Measurements from ENCODE around the gene RIPOR3.
"Not testable (repeated sequence)": the region's sequence is repeated elsewhere in the genome, so short reads cannot be mapped to it uniquely, and the experiment has no call there.

The RIPOR3 gene

GRCh38 chr20:50686821-50687220 is 4.5 kb downstream of the RIPOR3 start:
- H3K27ac ChIP-seq (ENCODE audit: low read length), result peak overlapping the region; percentile 70
- H3K4me3 ChIP-seq (ENCODE audit: low read length in 2 of 2), result peak overlapping the region; percentile 8 to 12
- H3K36me3 ChIP-seq (ENCODE audit: control insufficient read depth in 2 of 2, insufficient read depth in 2 of 2, low read length in 2 of 2), result no peaks in the 10 kb centered on the region
- no peaks in the 10 kb centered on the region for H3K9me3 ChIP-seq (ENCODE audit: control insufficient read depth in 2 of 2, low read length in 2 of 2)
- peaks cover 17% of the 10 kb centered on the region for H3K4me1 ChIP-seq (ENCODE audit: control insufficient read depth, insufficient read depth, low read length)
- H3K9ac ChIP-seq (ENCODE audit: low read length in 2 of 2), result no peak overlapping the region
- H3K27me3 ChIP-seq (ENCODE audit: control insufficient read depth in 1 of 2, insufficient read depth in 2 of 2, low read length in 2 of 2), result no peaks in the 10 kb centered on the region

DNA sequence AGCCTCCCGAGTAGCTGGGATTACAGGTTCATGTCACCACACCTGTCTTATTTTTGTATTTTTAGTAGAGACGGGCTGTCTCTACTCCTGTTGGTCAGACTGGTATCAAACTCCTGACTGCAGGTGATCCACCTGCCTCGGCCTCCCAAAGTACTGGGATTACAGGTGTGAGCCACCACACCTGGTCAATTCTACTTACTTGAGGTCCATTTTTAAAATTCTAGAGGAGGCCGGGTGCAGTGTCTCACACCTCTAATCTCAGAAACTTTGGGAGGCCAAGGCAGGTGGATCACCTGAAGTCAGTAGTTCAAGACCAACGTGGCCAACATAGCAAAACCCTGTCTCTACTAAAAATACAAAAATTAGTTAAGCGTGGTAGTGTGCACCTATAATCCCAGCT is 7.8 kb downstream of the RIPOR3 start:
- Histone ChIP-seq H3K4me1 (ENCODE audit: control insufficient read depth, insufficient read depth, low read length) (peaks cover 6% of the 10 kb centered on the region), H3K9me3 (ENCODE audit: control insufficient read depth in 2 of 2, low read length in 2 of 2) (no peaks in the 10 kb centered on the region), H3K36me3 (ENCODE audit: control insufficient read depth in 2 of 2, insufficient read depth in 2 of 2, low read length in 2 of 2) (no peaks in the 10 kb centered on the region), H3K9ac (ENCODE audit: low read length in 2 of 2) (no peak overlapping the region), H3K27me3 (ENCODE audit: control insufficient read depth in 1 of 2, insufficient read depth in 2 of 2, low read length in 2 of 2) (no peaks in the 10 kb centered on the region), H3K4me3 (ENCODE audit: low read length in 2 of 2) (no peak overlapping the region), H3K27ac (ENCODE audit: low read length) (no peak overlapping the region)

- Histone ChIP-seq H3K9me3 (ENCODE audit: control insufficient read depth in 2 of 2, low read length in 2 of 2) (no peaks in the 10 kb centered on the region), H3K4me3 (ENCODE audit: low read length in 2 of 2) (no peak overlapping the region), H3K4me1 (ENCODE audit: control insufficient read depth, insufficient read depth, low read length) (peaks cover 6% of the 10 kb centered on the region), H3K36me3 (ENCODE audit: control insufficient read depth in 2 of 2, insufficient read depth in 2 of 2, low read length in 2 of 2) (no peaks in the 10 kb centered on the region), H3K9ac (ENCODE audit: low read length in 2 of 2) (no peak overlapping the region), H3K27me3 (ENCODE audit: control insufficient read depth in 1 of 2, insufficient read depth in 2 of 2, low read length in 2 of 2) (no peaks in the 10 kb centered on the region), H3K27ac (ENCODE audit: low read length) (no peak overlapping the region)
These were observed 8.3 kb downstream of the RIPOR3 start for GRCh38 chr20:50682947-50683530.

- Histone ChIP-seq H3K27ac (ENCODE audit: low read length) (no peak overlapping the region), H3K9me3 (ENCODE audit: control insufficient read depth in 2 of 2, low read length in 2 of 2) (no peaks in the 10 kb centered on the region), H3K4me3 (ENCODE audit: low read length in 2 of 2) (no peak overlapping the region), H3K36me3 (ENCODE audit: control insufficient read depth in 2 of 2, insufficient read depth in 2 of 2, low read length in 2 of 2) (no peaks in the 10 kb centered on the region), H3K27me3 (ENCODE audit: control insufficient read depth in 1 of 2, insufficient read depth in 2 of 2, low read length in 2 of 2) (no peaks in the 10 kb centered on the region), H3K4me1 (ENCODE audit: control insufficient read depth, insufficient read depth, low read length) (peaks cover 3% of the 10 kb centered on the region), H3K9ac (ENCODE audit: low read length in 2 of 2) (no peak overlapping the region)
These were observed 9.3 kb downstream of the RIPOR3 start for GRCh38 chr20:50682065-50682464.

- H3K36me3 ChIP-seq (ENCODE audit: control insufficient read depth in 2 of 2, insufficient read depth in 2 of 2, low read length in 2 of 2), result no peaks in the 10 kb centered on the region
- no peaks in the 10 kb centered on the region for H3K27me3 ChIP-seq (ENCODE audit: control insufficient read depth in 1 of 2, insufficient read depth in 2 of 2, low read length in 2 of 2)
- H3K9ac ChIP-seq (ENCODE audit: low read length in 2 of 2), result no peak overlapping the region
- no peak overlapping the region for H3K4me3 ChIP-seq (ENCODE audit: low read length in 2 of 2)
- no peaks in the 10 kb centered on the region for H3K9me3 ChIP-seq (ENCODE audit: control insufficient read depth in 2 of 2, low read length in 2 of 2)
- no peaks in the 10 kb centered on the region for H3K4me1 ChIP-seq (ENCODE audit: control insufficient read depth, insufficient read depth, low read length)
- no peak overlapping the region for H3K27ac ChIP-seq (ENCODE audit: low read length)
These were observed 9.8 kb downstream of the RIPOR3 start for GRCh38 chr20:50681359-50682064.

- no peak overlapping the region for H3K9ac ChIP-seq (ENCODE audit: low read length in 2 of 2)
- no peaks in the 10 kb centered on the region for H3K9me3 ChIP-seq (ENCODE audit: control insufficient read depth in 2 of 2, low read length in 2 of 2)
- H3K36me3 ChIP-seq (ENCODE audit: control insufficient read depth in 2 of 2, insufficient read depth in 2 of 2, low read length in 2 of 2), result no peaks in the 10 kb centered on the region
- no peaks in the 10 kb centered on the region for H3K27me3 ChIP-seq (ENCODE audit: control insufficient read depth in 1 of 2, insufficient read depth in 2 of 2, low read length in 2 of 2)
- H3K27ac ChIP-seq (ENCODE audit: low read length), result no peak overlapping the region
- no peaks in the 10 kb centered on the region for H3K4me1 ChIP-seq (ENCODE audit: control insufficient read depth, insufficient read depth, low read length)
- H3K4me3 ChIP-seq (ENCODE audit: low read length in 2 of 2), result no peak overlapping the region
These were observed 11.0 kb downstream of the RIPOR3 start for GRCh38 chr20:50680105-50680960.

- Histone ChIP-seq H3K4me1 (ENCODE audit: control insufficient read depth, insufficient read depth, low read length) (no peaks in the 10 kb centered on the region), H3K4me3 (ENCODE audit: low read length in 2 of 2) (no peak overlapping the region), H3K27ac (ENCODE audit: low read length) (no peak overlapping the region), H3K36me3 (ENCODE audit: control insufficient read depth in 2 of 2, insufficient read depth in 2 of 2, low read length in 2 of 2) (no peaks in the 10 kb centered on the region), H3K9ac (ENCODE audit: low read length in 2 of 2) (no peak overlapping the region), H3K9me3 (ENCODE audit: control insufficient read depth in 2 of 2, low read length in 2 of 2) (no peaks in the 10 kb centered on the region), H3K27me3 (ENCODE audit: control insufficient read depth in 1 of 2, insufficient read depth in 2 of 2, low read length in 2 of 2) (no peaks in the 10 kb centered on the region)
These were observed 11.6 kb downstream of the RIPOR3 start for GRCh38 chr20:50679753-50680104.

DNA sequence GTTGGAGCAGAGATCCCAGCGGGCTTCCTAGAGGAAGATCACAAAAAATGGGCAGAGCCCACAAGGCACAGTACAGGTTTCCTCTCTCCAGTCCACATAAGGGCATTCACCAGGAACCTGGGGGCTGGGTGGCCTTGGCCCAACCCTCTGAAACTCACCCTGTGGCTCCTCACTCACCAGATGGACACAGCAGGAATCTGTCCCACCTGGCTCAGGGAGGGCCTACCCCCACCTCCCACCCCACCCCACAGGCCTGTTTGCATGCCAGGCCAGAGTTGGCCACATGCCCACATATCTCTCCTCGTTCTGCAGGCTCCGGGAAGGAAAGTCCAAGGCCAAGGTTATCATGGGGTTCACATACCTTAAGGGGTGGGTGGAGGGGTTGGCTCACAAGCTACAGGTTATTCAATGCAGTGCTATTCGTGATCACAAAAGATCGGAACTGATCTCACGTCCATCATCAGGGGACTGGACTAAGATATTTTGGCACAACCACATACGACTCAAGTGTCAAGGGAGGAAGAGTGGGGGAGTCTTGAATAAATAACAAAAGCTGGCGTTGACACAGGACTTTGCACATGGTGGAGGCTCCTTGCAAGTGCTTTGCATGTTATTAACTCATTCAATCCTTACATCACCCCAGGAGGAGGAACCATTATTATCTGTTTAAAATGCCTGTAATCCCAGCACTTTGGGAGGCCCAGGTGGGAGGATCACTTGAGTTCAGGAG is 13.0 kb downstream of the RIPOR3 start:
- no peak overlapping the region for H3K27ac ChIP-seq (ENCODE audit: low read length)
- H3K4me3 ChIP-seq (ENCODE audit: low read length in 2 of 2), result no peak overlapping the region
- no peak overlapping the region for H3K9ac ChIP-seq (ENCODE audit: low read length in 2 of 2)
- H3K4me1 ChIP-seq (ENCODE audit: control insufficient read depth, insufficient read depth, low read length), result peaks cover 7% of the 10 kb centered on the region
- no peaks in the 10 kb centered on the region for H3K9me3 ChIP-seq (ENCODE audit: control insufficient read depth in 2 of 2, low read length in 2 of 2)
- no peaks in the 10 kb centered on the region for H3K36me3 ChIP-seq (ENCODE audit: control insufficient read depth in 2 of 2, insufficient read depth in 2 of 2, low read length in 2 of 2)
- no peaks in the 10 kb centered on the region for H3K27me3 ChIP-seq (ENCODE audit: control insufficient read depth in 1 of 2, insufficient read depth in 2 of 2, low read length in 2 of 2)

DNA sequence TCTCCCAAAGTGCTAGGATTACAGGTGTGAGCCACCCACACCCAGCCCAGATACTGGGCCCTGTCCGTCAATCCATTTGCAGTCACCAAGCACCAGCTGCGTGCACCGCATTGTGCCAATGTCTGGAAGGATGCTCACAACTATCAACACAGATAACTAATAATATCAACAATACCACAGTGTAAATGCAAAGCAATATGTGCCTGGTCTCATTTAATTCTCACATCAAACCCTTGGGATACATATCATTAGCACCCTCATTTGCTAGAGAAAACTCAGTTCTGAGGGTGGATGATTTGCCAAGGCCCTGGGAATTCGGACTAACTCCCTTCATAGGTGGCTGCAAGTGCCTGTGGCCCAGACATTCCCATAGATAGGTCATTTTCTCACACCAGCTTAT is 14.5 kb downstream of the RIPOR3 start:
- no peak overlapping the region for H3K9ac ChIP-seq (ENCODE audit: low read length in 2 of 2)
- no peak overlapping the region for H3K27ac ChIP-seq (ENCODE audit: low read length)
- H3K9me3 ChIP-seq (ENCODE audit: control insufficient read depth in 2 of 2, low read length in 2 of 2), result no peaks in the 10 kb centered on the region
- no peak overlapping the region for H3K4me3 ChIP-seq (ENCODE audit: low read length in 2 of 2)
- no peaks in the 10 kb centered on the region for H3K36me3 ChIP-seq (ENCODE audit: control insufficient read depth in 2 of 2, insufficient read depth in 2 of 2, low read length in 2 of 2)
- H3K4me1 ChIP-seq (ENCODE audit: control insufficient read depth, insufficient read depth, low read length), result peaks cover 8% of the 10 kb centered on the region
- H3K27me3 ChIP-seq (ENCODE audit: control insufficient read depth in 1 of 2, insufficient read depth in 2 of 2, low read length in 2 of 2), result no peaks in the 10 kb centered on the region

- H3K9ac ChIP-seq (ENCODE audit: low read length in 2 of 2); H3K9me3 ChIP-seq (ENCODE audit: control insufficient read depth in 2 of 2, low read length in 2 of 2); H3K36me3 ChIP-seq (ENCODE audit: control insufficient read depth in 2 of 2, insufficient read depth in 2 of 2, low read length in 2 of 2); H3K27me3 ChIP-seq (ENCODE audit: control insufficient read depth in 1 of 2, insufficient read depth in 2 of 2, low read length in 2 of 2); H3K27ac ChIP-seq (ENCODE audit: low read length); H3K4me1 ChIP-seq (ENCODE audit: control insufficient read depth, insufficient read depth, low read length); H3K4me3 ChIP-seq (ENCODE audit: low read length in 2 of 2): not testable (repeated sequence)
These were observed 15.0 kb downstream of the RIPOR3 start for GRCh38 chr20:50676377-50676731.

Measured in stomach smooth muscle (tissue), 2 donors.